Fibroblast of skin of left quadriceps (primary cell): Measurements from ENCODE around the gene GJA5.

ENCODE experiments used
- DNase-seq, 2 experiments: peaks; one replicate each; pipeline ENCODE4 v3.0.0-alpha.2; 2013; ENCODE audit warnings: low read depth in 2 of 2

GJA5 gene

GRCh38 chr1:147760481-147761260, at the start of gene GJA5:
Gene GJA5, minus strand, starts transcription at chr1:147760602. Its CDS starts 1,364 bp downstream, at chr1:147759238.
- DNase-seq: no peak

DNA sequence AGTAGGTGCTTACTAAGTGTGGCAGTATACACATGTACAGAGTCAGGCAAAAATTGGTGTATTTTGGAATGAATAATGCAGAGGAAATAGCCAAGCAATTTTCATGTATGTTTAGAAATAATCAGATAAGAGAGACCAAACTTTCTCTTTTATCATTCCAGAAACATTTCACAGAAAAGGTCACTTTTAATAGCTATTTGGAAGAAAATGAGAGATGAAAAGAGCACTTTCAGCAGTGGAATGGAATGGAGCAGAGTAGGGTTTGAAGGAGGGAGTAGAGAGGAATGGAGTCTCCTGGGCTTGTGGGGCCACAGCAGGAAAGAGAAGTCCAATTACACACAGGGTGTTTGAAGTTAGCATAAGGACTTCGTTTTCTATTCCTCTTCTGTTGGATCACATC, 48.8 kb upstream of the GJA5 start:
- no peak for DNase-seq

DNA sequence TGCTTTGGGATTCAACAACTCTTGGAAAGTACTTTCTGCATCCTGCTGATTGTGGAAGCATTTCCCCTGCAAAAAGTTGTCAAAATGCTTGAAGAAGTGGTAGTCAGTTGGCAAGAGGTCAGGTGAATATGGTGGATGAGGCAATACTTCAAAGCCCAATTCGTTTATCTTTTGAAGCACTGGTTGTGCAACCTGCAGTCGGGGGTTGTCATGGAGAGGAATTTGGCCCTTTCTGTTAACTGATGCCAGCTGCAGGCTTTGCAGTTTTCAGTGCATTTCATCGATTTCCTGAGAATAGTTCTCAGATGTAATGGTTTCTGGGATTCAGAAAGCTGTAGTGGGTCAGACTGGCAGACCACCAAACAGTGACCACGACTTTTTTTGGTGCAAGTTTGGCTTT, 47.6 kb upstream of the GJA5 start:
- no peak for DNase-seq

DNA sequence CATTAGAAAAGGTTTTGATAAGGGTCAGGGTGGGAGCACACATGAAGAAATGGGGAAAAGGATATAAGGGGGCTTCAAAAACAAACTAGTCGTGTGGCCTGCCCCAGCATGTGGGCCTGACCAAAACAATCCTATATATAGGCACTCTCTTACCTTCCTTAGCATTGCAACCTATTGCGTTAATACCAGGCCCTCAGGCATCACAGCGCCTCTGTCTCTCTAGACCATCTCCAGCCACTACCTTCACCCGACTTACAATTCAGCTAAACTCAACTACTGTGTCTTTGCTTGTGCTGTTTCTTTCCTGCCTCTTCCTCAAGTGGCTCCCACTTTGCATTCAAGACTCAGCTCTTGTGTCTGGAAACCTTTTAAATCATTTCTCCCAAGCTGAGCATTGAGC, 47.0 kb upstream of the GJA5 start:
- DNase-seq: no peak

GRCh38 chr1:147804942-147805723, 44.7 kb upstream of the GJA5 start:
- DNase-seq: no peak

DNA sequence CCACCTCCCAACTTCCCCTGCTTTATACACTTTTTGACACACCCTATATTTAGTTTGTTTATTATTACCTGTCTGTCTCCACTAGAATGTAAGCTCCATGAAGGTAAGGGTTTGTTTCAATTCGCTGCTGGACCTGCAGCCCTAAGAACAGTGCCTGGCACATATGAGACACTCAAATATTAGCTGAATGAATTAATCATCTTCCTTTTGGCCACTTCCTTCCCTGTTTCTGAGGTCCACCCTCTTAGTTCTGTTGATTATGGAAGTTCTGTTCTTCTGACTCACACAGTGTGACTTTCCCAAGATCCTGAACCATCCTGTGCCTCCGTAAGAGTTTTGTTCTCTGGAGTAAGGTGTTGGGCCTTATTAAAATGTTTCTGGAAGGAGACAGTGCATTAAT, 40.4 kb upstream of the GJA5 start:
- DNase-seq: no peak

DNA sequence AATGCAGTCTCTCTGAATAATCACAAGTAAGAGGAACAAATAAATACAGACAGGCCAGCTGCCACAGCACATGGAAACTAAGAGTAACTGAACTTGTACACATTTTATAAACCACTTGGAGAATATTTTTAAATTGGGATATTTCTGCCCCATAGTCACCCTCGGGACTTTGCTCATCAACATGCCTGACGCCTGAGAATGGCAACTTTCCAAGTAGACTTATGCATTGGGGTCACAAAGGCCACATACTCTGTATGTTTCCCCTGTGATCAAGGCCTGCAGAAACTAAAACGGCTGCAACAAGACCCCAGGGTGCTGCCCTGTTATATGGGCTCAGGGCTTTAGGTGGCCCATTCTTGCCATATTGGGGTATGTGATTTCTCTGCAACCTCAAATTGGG, 38.3 kb upstream of the GJA5 start:
- no peak for DNase-seq

- DNase-seq: no peak
These were observed 34.2 kb upstream of the GJA5 start for GRCh38 chr1:147794570-147794969.

DNA sequence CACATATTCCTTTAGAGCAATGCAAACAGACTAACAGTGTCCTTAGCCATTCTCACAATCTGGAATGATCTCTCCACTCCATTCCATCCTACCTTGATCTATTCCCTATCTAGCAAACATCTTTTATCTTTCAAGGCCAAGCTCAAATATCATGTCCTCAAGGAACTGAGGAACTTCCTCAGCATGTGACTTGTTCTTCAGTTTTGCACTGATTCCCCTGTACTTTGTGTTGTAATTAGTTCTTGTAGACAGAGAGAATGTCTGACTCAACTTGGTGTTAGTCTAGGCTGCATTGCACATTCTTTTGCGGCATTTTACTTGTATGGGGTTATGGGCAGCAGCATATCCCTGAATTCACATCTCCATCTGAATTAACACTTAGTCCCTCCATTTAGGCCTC, 31.5 kb upstream of the GJA5 start:
- DNase-seq: no peak

DNA sequence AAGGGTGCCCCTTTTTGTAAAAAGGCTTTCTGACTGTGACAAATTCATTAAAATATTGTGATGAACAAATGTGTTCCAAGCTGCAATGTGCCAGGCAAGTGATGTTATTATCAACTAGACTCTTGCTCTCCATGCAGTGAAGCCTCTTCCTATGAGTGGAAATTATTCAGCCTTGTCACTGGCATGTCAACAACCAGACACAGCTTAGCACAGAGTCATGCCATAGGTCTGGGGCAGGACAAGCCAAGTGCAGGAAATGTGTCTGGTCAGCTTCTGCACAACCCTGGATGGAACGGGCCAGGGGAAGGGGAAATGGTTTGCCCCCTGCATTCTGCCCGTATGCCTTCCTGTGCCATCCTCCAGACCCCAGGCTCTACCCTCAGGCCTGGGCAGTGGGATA, 27.4 kb upstream of the GJA5 start:
- no peak for DNase-seq

DNA sequence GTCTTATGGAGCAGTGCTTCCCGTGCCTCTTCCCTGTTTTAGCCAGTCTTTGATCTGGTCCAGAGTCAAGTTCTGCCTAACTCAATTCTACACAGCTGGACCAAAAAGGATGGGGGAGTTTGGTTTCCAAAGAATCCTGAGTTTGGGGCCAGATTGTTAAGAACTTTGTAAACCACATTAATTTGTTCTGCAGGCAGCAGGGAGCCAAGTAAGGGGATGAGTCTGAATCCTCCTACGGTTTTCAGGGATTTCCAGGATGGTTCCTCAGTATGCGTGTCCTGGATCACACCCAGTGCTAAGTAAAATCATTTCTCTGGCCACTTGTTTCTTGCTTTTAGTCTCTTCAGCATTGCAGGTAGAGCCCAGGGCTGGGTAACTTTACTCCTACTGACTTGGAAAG, 26.1 kb upstream of the GJA5 start:
- DNase-seq: no peak

DNA sequence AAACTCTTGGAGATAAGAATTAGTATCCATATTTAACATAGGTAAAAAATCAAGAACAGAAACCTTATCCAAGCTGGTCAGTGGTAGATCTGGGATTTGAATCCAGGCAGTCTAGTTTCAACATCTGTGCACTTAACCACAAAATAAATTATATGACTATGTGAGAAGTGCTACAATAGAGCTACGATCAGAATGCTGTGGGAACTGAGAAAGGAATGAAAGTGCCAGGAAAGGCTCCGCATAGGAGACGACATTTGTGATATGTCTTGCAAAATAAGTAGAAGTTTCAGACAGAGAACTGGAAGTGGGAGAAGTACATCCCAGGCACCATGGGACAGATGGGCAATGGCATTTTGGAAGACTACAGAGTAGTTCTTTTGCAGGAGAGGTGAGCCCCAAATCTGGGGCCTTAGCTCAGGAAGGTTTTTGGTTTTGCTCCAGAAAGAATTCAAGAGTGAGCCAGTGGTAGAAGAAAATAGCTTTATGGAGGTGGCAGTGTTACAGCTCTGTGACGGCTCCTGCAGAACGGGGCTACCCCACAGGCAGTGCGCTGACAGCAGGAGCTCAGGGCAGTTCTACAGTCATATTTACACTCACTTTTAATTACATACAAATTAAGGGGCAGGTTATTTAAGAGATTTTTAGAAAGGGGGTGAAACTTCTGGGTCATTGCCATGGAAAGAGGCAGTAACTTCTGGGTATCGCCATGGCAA, 25.5 kb upstream of the GJA5 start:
- no peak for DNase-seq

DNA sequence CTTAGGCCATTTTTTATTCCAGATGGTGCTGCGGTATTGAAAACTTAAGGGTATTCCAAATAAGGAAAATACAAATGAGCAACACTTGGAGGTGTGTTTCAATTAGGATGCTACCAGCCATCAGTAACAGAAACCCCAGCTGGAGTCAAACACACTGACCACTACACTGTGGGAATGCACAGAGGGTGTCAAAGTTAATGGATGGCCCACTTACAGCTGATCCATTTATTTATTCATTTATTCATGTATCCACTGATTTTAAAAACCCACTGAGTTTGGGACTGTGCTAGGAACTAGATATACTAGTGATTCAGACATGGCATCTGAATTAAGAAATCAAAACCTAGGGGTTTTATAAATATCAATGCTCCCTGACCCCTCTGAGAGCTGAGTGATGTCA, 24.5 kb upstream of the GJA5 start:
- DNase-seq: no peak

DNA sequence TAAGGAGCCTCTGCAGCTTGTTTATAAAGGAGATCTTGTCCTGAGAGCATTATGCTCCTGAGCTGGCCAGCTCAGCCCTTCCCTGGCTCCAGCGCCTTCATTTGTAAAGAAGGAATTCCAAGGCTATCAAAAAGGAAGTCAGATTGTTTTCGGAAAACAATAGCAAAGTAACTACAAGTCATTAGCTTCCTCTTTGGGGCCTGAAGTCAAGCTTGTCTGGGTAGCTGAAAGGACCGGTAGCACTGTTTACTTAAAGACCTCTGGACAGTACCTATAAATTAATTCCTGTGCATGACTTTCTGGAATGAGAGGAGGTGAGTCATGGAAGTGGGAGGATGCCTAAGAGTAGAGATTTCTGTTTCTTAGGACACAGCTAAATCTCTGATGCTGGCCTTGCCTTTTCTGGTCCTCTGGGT, 20.7 kb upstream of the GJA5 start:
- DNase-seq: no peak

DNA sequence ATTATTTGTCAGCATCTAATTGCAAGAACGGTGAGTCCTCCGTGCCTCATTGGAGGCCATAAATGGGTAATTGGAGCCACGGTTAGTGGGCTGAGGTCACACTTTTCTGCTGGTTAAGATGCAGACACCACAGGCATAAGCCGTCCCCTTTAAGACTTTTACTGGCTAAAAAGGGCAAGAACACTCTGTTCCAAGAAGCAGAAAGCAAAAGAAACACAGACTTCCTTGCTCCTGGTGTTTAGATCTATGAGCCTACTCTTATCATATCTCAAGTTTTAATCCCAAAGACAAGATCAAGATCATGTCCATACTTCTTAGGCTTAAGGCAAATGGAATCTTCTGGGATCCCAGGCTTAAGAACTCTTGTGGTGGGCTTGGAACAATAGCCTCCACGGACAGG, 17.3 kb upstream of the GJA5 start:
- DNase-seq: no peak

DNA sequence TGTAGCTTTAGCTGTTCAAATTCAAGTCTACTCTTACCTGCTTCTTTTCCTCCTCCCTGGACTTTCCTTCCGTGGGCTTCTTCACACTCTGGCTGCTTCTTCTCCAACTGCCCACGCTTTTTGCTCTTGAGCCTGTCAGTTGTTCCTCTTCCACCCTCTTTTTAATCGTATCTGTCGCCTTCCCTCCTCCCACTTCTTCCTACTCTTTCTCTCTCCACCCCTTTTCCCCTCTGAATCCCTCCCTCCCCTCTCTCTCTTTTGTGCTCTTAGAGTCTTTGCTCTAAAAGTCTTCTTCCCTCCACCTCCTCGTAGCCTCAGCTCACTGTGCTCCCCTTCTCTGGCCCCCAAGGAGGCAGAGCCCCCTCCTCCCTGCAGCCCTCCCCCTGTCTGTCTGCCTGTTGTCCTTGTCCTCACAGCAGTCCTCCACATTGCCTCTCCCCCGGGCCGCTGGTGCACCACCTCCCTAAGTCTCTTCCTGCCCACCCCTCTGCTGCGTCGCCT, 12.9 kb upstream of the GJA5 start:
- DNase-seq: no peak

DNA sequence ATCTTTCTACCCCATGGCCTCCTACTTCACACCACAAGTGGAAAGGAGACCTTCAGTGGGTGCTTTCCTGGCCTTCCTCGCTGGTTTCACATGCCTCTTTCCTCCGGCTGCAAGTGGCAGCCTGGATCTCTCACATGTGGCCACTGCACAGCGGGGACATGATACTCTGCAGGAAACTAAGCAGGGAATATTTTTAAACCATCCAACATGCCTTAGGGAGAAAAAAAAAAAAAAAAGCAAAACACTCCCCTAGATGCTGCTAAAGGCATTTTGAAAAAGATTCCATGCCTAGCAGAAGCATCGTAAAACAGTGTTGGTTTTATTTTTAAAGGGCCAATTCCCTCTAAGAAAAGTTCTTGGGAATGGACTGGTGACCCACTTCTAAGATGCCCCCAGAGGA, 12.2 kb upstream of the GJA5 start:
- no peak for DNase-seq

GRCh38 chr1:147771226-147772125, 11.1 kb upstream of the GJA5 start:
- no peak for DNase-seq

- no peak for DNase-seq
These were observed 8.7 kb upstream of the GJA5 start for GRCh38 chr1:147769106-147769505.

DNA sequence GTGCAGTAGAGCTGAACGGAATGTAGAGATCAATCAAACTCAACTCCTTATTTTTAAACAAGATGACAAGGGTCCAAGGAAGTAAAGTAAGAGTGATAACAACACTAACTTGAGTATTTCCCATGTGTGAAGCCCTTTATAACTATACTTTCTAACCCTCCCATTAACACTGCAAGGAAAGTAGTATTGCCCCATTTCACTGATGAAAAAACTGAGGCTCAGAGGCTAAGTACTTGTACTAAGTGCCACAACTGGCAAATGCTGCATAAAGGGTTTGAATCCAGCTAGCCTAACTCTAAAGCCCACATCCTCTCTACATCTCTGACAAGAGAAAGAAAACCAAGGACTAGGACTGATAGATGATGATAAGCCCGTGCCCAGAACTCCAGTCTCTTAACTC, 8.2 kb upstream of the GJA5 start:
- DNase-seq: no peak

DNA sequence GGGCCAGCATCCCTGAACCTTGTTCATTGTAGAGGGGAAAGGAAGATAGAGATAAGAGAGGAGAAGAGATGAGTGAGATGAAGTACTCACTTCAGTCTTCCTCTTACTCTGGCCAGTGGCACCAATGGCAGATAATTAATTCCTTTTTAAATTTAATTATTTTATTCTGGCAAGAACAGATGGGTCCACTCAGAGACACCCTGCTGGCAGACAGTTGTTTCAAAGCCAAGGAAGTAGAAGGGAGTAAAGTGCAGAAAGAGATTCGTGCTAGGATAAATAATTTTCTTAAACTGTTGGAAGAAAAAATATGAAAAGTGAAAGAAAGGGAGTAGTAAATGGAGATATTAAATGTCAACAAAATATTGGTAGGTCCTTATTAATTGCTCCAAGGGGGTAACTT, 7.7 kb upstream of the GJA5 start:
- DNase-seq: no peak
